GM19238 (cell line): Measurements from ENCODE around the gene RBM6.
"Not testable (repeated sequence)": the region's sequence is repeated elsewhere in the genome, so short reads cannot be mapped to it uniquely, and the experiment has no call there.

ENCODE experiments used
- DNase-seq: peaks from one replicate; pipeline ENCODE4 v3.0.0; 2011; ENCODE audit warnings: low spot score; ENCODE audit not compliant: insufficient read length

RBM6 gene

GRCh38 chr3:49992326-49992725 lies 52.4 kb downstream of the RBM6 start:
- DNase-seq = no peak

- no peak for DNase-seq
Observed at GRCh38 chr3:49994476-49994875, 54.5 kb downstream of the RBM6 start.

GRCh38 chr3:49996016-49996415 lies 56.1 kb downstream of the RBM6 start:
- no peak for DNase-seq

- no peak for DNase-seq
Observed at GRCh38 chr3:49997862-49998261, 57.9 kb downstream of the RBM6 start.

GRCh38 chr3:49998326-49998725 lies 58.4 kb downstream of the RBM6 start:
- DNase-seq = no peak

- DNase-seq = no peak
Observed at GRCh38 chr3:50001511-50001910, 61.6 kb downstream of the RBM6 start.

GRCh38 chr3:50003216-50003615 lies 63.3 kb downstream of the RBM6 start:
- no peak for DNase-seq

GRCh38 chr3:50003824-50004223 lies 63.9 kb downstream of the RBM6 start:
- no peak for DNase-seq

- DNase-seq = no peak
Observed at GRCh38 chr3:50008931-50009330, 69.0 kb downstream of the RBM6 start.

GRCh38 chr3:50010959-50011358 lies 71.0 kb downstream of the RBM6 start:
- no peak for DNase-seq

- no peak for DNase-seq
Observed at GRCh38 chr3:50015918-50016317, 76.0 kb downstream of the RBM6 start.

GRCh38 chr3:50028346-50028745 lies 88.4 kb downstream of the RBM6 start:
- DNase-seq = no peak

GRCh38 chr3:50031201-50031600 lies 91.3 kb downstream of the RBM6 start:
- not testable (repeated sequence) for DNase-seq

GRCh38 chr3:50044976-50045375 lies 105.0 kb downstream of the RBM6 start:
- DNase-seq = no peak

GRCh38 chr3:50047426-50047825 lies 107.5 kb downstream of the RBM6 start:
- no peak for DNase-seq

GRCh38 chr3:50050361-50050760 lies 110.4 kb downstream of the RBM6 start:
- no peak for DNase-seq

GRCh38 chr3:50057756-50058155 lies 117.8 kb downstream of the RBM6 start:
- DNase-seq = no peak

GRCh38 chr3:50068134-50068533 lies 128.2 kb downstream of the RBM6 start:
- no peak for DNase-seq

- DNase-seq = no peak
Observed at GRCh38 chr3:50078091-50078490, 138.1 kb downstream of the RBM6 start.

- DNase-seq = no peak
Observed at GRCh38 chr3:50078622-50079021, 138.7 kb downstream of the RBM6 start.

- not testable (repeated sequence) for DNase-seq
Observed at GRCh38 chr3:50084951-50085350, 145.0 kb downstream of the RBM6 start.

GRCh38 chr3:50088725-50089608 lies 149.0 kb downstream of the RBM6 start, which contains the start of gene RBM5:
RBM5 (plus strand) TSS chr3:50088919; CDS start chr3:50090435, 1,516 bp downstream.
- peak; percentile 98 for DNase-seq

- no peak for DNase-seq
Observed at GRCh38 chr3:50089609-50089945, 149.6 kb downstream of the RBM6 start.
